Measurements from ENCODE around the gene TRMU. TPM values are rescaled to one million over a fixed set of nuclear protein-coding genes. Genes with fewer than 3 reads are reported as not detected.
A peak's percentile ranks its signal among the peaks of the same experiment; 100 is the strongest.

TRMU gene
- total RNA-seq, 1 experiment from 2014 or later, result 48.8 TPM

GRCh38 chr22:46352691-46353386 lies 17.3 kb downstream of the TRMU start:
- ATAC-seq, result peak; percentile 34; the same call in 1 of the 2 replicates
- TF ChIP-seq SIN3A (IDR thresholded peaks at IDR 0.05; ENCODE audit: borderline replicate concordance, insufficient read depth, low read depth, low read length), result no peak
- TF ChIP-seq TCF7L2 (IDR thresholded peaks at IDR 0.05; ENCODE audit: low read depth, low read length), result no peak
- no peak for TF ChIP-seq CTCF (IDR thresholded peaks at IDR 0.05)
- TF ChIP-seq REST (IDR thresholded peaks at IDR 0.05; ENCODE audit: insufficient read depth in 1 of 2, low read depth in 2 of 2, low read length in 1 of 2), result no peak
- no peak for TF ChIP-seq POLR2AphosphoS5 (IDR thresholded peaks at IDR 0.05; ENCODE audit: low read depth, low read length)
- H3K4me3 ChIP-seq (ENCODE audit: low read depth in 2 of 2, low read length in 2 of 2), result no peak overlapping the region
- no TSS peak for BruUV-seq (replicated peaks)
- no peak overlapping the region for H3K27ac ChIP-seq (ENCODE audit: low read length)
- H3K27me3 ChIP-seq (ENCODE audit: control insufficient read depth, insufficient read depth, low read length), result no peaks in the 10 kb centered on the region
- DNase-seq (ENCODE audit: low read depth, low spot score), result no peak
- peaks cover 3% of the 10 kb centered on the region for H3K36me3 ChIP-seq (ENCODE audit: control insufficient read depth, insufficient read depth, low read length)
- in situ Hi-C loops (cut with HindIII; ENCODE audit: low pct_unique_long_range_greater_than_20kb, low sequenced_read_pairs) (no loop called here), intact Hi-C loops (cut with micrococcal nuclease; ENCODE audit: unreplicated experiment) (no loop called here)
- ChIA-PET CTCF (no interaction called here), POLR2A (no interaction called here)
- H3K9me3 ChIP-seq (ENCODE audit: control insufficient read depth, insufficient read depth, low read depth, low read length), result no peaks in the 10 kb centered on the region
- H3K4me1 ChIP-seq (ENCODE audit: control insufficient read depth, insufficient read depth, low read length), result no peaks in the 10 kb centered on the region

- no peak overlapping the region for H3K4me3 ChIP-seq (ENCODE audit: low read depth in 2 of 2, low read length in 2 of 2)
- TF ChIP-seq CTCF (IDR thresholded peaks at IDR 0.05), result no peak
- TF ChIP-seq SIN3A (IDR thresholded peaks at IDR 0.05; ENCODE audit: borderline replicate concordance, insufficient read depth, low read depth, low read length), result no peak
- TF ChIP-seq POLR2AphosphoS5 (IDR thresholded peaks at IDR 0.05; ENCODE audit: low read depth, low read length), result no peak
- no peak for TF ChIP-seq REST (IDR thresholded peaks at IDR 0.05; ENCODE audit: insufficient read depth in 1 of 2, low read depth in 2 of 2, low read length in 1 of 2)
- no peak for TF ChIP-seq TCF7L2 (IDR thresholded peaks at IDR 0.05; ENCODE audit: low read depth, low read length)
- intact Hi-C loops (cut with micrococcal nuclease; ENCODE audit: unreplicated experiment), result no loop called here
- BruUV-seq (replicated peaks), result no TSS peak
- in situ Hi-C loops (cut with HindIII; ENCODE audit: low pct_unique_long_range_greater_than_20kb, low sequenced_read_pairs), result no loop called here
- ATAC-seq (no peak), DNase-seq (ENCODE audit: low read depth, low spot score) (no peak)
- no peaks in the 10 kb centered on the region for H3K27me3 ChIP-seq (ENCODE audit: control insufficient read depth, insufficient read depth, low read length)
- H3K27ac ChIP-seq (ENCODE audit: low read length), result no peak overlapping the region
- H3K4me1 ChIP-seq (ENCODE audit: control insufficient read depth, insufficient read depth, low read length), result no peaks in the 10 kb centered on the region
- CTCF ChIA-PET, result no interaction called here
- POLR2A ChIA-PET, result no interaction called here
- H3K36me3 ChIP-seq (ENCODE audit: control insufficient read depth, insufficient read depth, low read length), result no peaks in the 10 kb centered on the region; the same call in none of the 2 replicates
- H3K9me3 ChIP-seq (ENCODE audit: control insufficient read depth, insufficient read depth, low read depth, low read length), result no peaks in the 10 kb centered on the region
Observed at GRCh38 chr22:46353483-46354105, 18.1 kb downstream of the TRMU start.
